H1 (cell line): ENCODE data around the gene CAMK1G. TPM values are rescaled to one million over a fixed set of nuclear protein-coding genes. Genes with fewer than 3 reads are reported as not detected.

Experiments used
- CTCF ChIA-PET: fragments of 300-600 bp; sonication (Branson Sonifier 250); formaldehyde crosslinking; loops from one replicate; lab custom pipeline; 2021; ENCODE audit not compliant: partially characterized antibody; lab: Charles Lee
- POLR2A ChIA-PET: fragments of 300-600 bp; sonication (Branson Sonifier 250); formaldehyde crosslinking; loops from one replicate; lab custom pipeline; 2021; ENCODE audit warnings: inconsistent platforms; ENCODE audit not compliant: partially characterized antibody; lab: Charles Lee
- DNase-seq, 2 experiments: peaks; one replicate each; pipeline versions ENCODE4 v3.0.0 to v3.0.0-alpha.2; 2010 to 2022; ENCODE audit warnings: low spot score in 2 of 2, low read depth in 1 of 2, mixed read lengths in 1 of 2
- FAIRE-seq: peaks from 2 replicates; lab custom pipeline; 2011; peaks lifted over from hg19 to GRCh38; lab: Jason Lieb, UNC
- H2AFZ ChIP-seq: 2 replicates; pipeline ENCODE4 v1.8.1; 2012; ENCODE audit warnings: low read length, inconsistent platforms
- H2AK5ac ChIP-seq: 2 replicates; pipeline ENCODE4 v1.6.1; 2013; ENCODE audit warnings: low read depth, low read length
- H2BK120ac ChIP-seq: replicated peaks from 2 replicates; pipeline ENCODE3; 2013; ENCODE audit warnings: low read depth, low read length, inconsistent platforms
- H2BK12ac ChIP-seq: 2 replicates; pipeline ENCODE4 v1.6.1; 2013; ENCODE audit warnings: low read depth, low read length
- H2BK15ac ChIP-seq: 2 replicates; pipeline ENCODE4 v1.6.1; 2013; ENCODE audit warnings: low read length
- H2BK20ac ChIP-seq: 2 replicates; pipeline ENCODE4 v1.6.1; 2013; ENCODE audit warnings: low read length
- H2BK5ac ChIP-seq: 2 replicates; pipeline ENCODE4 v1.6.1; 2013; ENCODE audit warnings: low read depth, low read length
- H3K14ac ChIP-seq: 2 replicates; pipeline ENCODE4 v1.6.1; 2013; ENCODE audit warnings: inconsistent platforms; ENCODE audit not compliant: insufficient read length
- H3K18ac ChIP-seq: 2 replicates; pipeline ENCODE4 v1.6.1; 2013; ENCODE audit warnings: low read length; ENCODE audit errors: extremely low read depth
- H3K23ac ChIP-seq: 2 replicates; pipeline ENCODE4 v1.6.1; 2013; ENCODE audit warnings: inconsistent platforms; ENCODE audit not compliant: insufficient read length
- H3K23me2 ChIP-seq: 2 replicates; pipeline ENCODE4 v1.6.1; 2013; ENCODE audit warnings: low read depth, low read length
- H3K27ac ChIP-seq: 2 replicates; pipeline ENCODE4 v1.6.1; 2011; ENCODE audit warnings: low read depth, low read length, inconsistent platforms
- H3K27me3 ChIP-seq, 4 experiments: replicated peaks in 1 of 4; 1 replicate in 1 of 4; 2 replicates in 3 of 4; pipeline versions ENCODE4 v1.6.1 to v1.8.1; 2011 to 2013; ENCODE audit warnings: low read length in 3 of 4, mild to moderate bottlenecking in 3 of 4, inconsistent platforms in 2 of 4, mixed read lengths in 2 of 4, moderate library complexity in 1 of 4; ENCODE audit not compliant: control insufficient read depth in 3 of 4, insufficient read depth in 3 of 4; ENCODE audit errors: extremely low read depth in 1 of 4
- H3K36me3 ChIP-seq, 4 experiments: 2 replicates each; pipeline versions ENCODE4 v1.6.1 to v1.8.1; 2011 to 2013; ENCODE audit warnings: mild to moderate bottlenecking in 4 of 4, low read length in 3 of 4, moderate library complexity in 2 of 4, control low read depth in 1 of 4, inconsistent platforms in 1 of 4; ENCODE audit not compliant: insufficient read depth in 4 of 4, control insufficient read depth in 2 of 4
- H3K4ac ChIP-seq: replicated peaks from 2 replicates; pipeline ENCODE3; 2013; ENCODE audit warnings: low read length, low read depth, mixed read lengths, inconsistent platforms; ENCODE audit not compliant: insufficient read length
- H3K4me1 ChIP-seq, 4 experiments: replicated peaks in 1 of 4; 1 replicate in 1 of 4; 2 replicates in 3 of 4; pipeline versions ENCODE4 v1.6.1 to v1.8.1; 2011 to 2013; ENCODE audit warnings: low read length in 3 of 4, inconsistent platforms in 2 of 4, mixed read lengths in 1 of 4; ENCODE audit not compliant: insufficient read depth in 4 of 4, control insufficient read depth in 3 of 4
- H3K4me2 ChIP-seq, 2 experiments: 2 replicates each; pipeline versions ENCODE4 v1.6.1 to v1.8.1; 2011 to 2013; ENCODE audit warnings: low read depth in 2 of 2, low read length in 2 of 2, control low read depth in 1 of 2, inconsistent platforms in 1 of 2, mild to moderate bottlenecking in 1 of 2; ENCODE audit not compliant: insufficient read depth in 1 of 2
- H3K4me3 ChIP-seq, 4 experiments: fragments of 200-600, 300-600 bp in 1 of 4; sonication (generic), shearing (Covaris generic), sonication (Bioruptor Twin) in 1 of 4; 2 replicates each; pipeline versions ENCODE4 v1.5.1 to v1.8.1; 2011 to 2016; ENCODE audit warnings: low read length in 4 of 4, low read depth in 3 of 4, control low read depth in 2 of 4, inconsistent platforms in 2 of 4, mild to moderate bottlenecking in 2 of 4, mixed read lengths in 1 of 4, moderate library complexity in 1 of 4; ENCODE audit not compliant: insufficient read depth in 2 of 4; ENCODE audit errors: extremely low read depth in 1 of 4
- H3K56ac ChIP-seq: replicated peaks from 2 replicates; pipeline ENCODE3; 2013; ENCODE audit warnings: low read depth, mild to moderate bottlenecking, mixed read lengths, low read length, inconsistent platforms; ENCODE audit not compliant: insufficient read length
- H3K79me1 ChIP-seq: 2 replicates; pipeline ENCODE4 v1.6.1; 2013; ENCODE audit warnings: low read depth, low read length, control low read depth
- H3K79me2 ChIP-seq, 2 experiments: 2 replicates each; pipeline versions ENCODE4 v1.6.1 to v1.8.1; 2012 to 2013; ENCODE audit warnings: low read length in 2 of 2, mild to moderate bottlenecking in 2 of 2, inconsistent platforms in 1 of 2; ENCODE audit not compliant: insufficient read depth in 2 of 2, control insufficient read depth in 1 of 2
- H3K9ac ChIP-seq, 4 experiments: replicated peaks in 1 of 4; 1 replicate in 1 of 4; 2 replicates in 3 of 4; pipeline versions ENCODE4 v1.6.1 to v1.8.1; 2011 to 2013; ENCODE audit warnings: low read depth in 3 of 4, low read length in 3 of 4, control low read depth in 2 of 4, mild to moderate bottlenecking in 2 of 4, moderate library complexity in 2 of 4, inconsistent platforms in 1 of 4; ENCODE audit errors: extremely low read depth in 1 of 4
- H3K9me3 ChIP-seq, 2 experiments: 2 replicates each; pipeline versions ENCODE4 v1.6.1 to v1.8.1; 2012 to 2013; ENCODE audit warnings: mild to moderate bottlenecking in 2 of 2, moderate library complexity in 2 of 2, control low read depth in 1 of 2, inconsistent platforms in 1 of 2, low read depth in 1 of 2, low read length in 1 of 2, mixed read lengths in 1 of 2; ENCODE audit not compliant: insufficient read depth in 2 of 2
- H4K20me1 ChIP-seq, 2 experiments: replicated peaks in 1 of 2; 2 replicates each; pipeline versions ENCODE3 to v1.8.1; 2011 to 2013; ENCODE audit warnings: inconsistent platforms in 2 of 2, low read length in 2 of 2, mild to moderate bottlenecking in 1 of 2; ENCODE audit not compliant: insufficient read depth in 2 of 2, control insufficient read depth in 1 of 2
- H4K5ac ChIP-seq: 2 replicates; pipeline ENCODE4 v1.6.1; 2013; ENCODE audit warnings: low read length, low read depth, mixed read lengths, inconsistent platforms; ENCODE audit not compliant: insufficient read length
- H4K8ac ChIP-seq: 2 replicates; pipeline ENCODE4 v1.8.0; 2013; ENCODE audit warnings: mild to moderate bottlenecking, moderate library complexity, low read length, inconsistent platforms; ENCODE audit not compliant: insufficient read depth; ENCODE audit errors: extremely low read depth
- H4K91ac ChIP-seq: replicated peaks from 2 replicates; pipeline ENCODE3; 2013; ENCODE audit warnings: low read length, mixed read lengths, inconsistent platforms; ENCODE audit not compliant: insufficient read length
- ASH2L ChIP-seq: fragments of 200-600, 300-600 bp; sonication (generic); IDR thresholded peaks from one replicate; pipeline ENCODE4 v1.7.1; 2017; ENCODE audit warnings: low read length
- CBX5 ChIP-seq: fragments of 300-800, 300-1000 bp; sonication (generic); IDR thresholded peaks from 2 replicates; pipeline ENCODE4 v1.7.1; 2016; ENCODE audit warnings: antibody characterized with exemption, low read length, low read depth
- CEBPB ChIP-seq: IDR thresholded peaks from 2 replicates; pipeline ENCODE4 v1.6.1; 2012; ENCODE audit warnings: low read depth, low read length
- GABPA ChIP-seq: IDR thresholded peaks from 2 replicates; pipeline ENCODE4 v1.6.1; 2011; ENCODE audit warnings: mild to moderate bottlenecking, low read length, moderate library complexity, borderline replicate concordance; ENCODE audit not compliant: insufficient read depth
- HDAC2 ChIP-seq, 2 experiments: fragments of 300-600 bp in 1 of 2; sonication (generic) in 1 of 2; IDR thresholded peaks; 2 replicates each; pipeline ENCODE4 v1.6.1; 2011 to 2012; ENCODE audit warnings: low read depth in 2 of 2, low read length in 2 of 2, mild to moderate bottlenecking in 2 of 2, moderate library complexity in 2 of 2, borderline replicate concordance in 1 of 2, inconsistent platforms in 1 of 2
- POU5F1 ChIP-seq: IDR thresholded peaks from 2 replicates; pipeline ENCODE4 v1.6.1; 2011; ENCODE audit warnings: low read depth, mild to moderate bottlenecking, low read length, moderate library complexity
- SIRT6 ChIP-seq: IDR thresholded peaks from one replicate; pipeline ENCODE4 v1.7.1; 2012; ENCODE audit warnings: low read length, inconsistent platforms
- SP2 ChIP-seq: IDR thresholded peaks from 2 replicates; pipeline ENCODE4 v1.6.1; 2012; ENCODE audit warnings: mild to moderate bottlenecking, low read length, inconsistent platforms
- WGBS, 2 experiments: shearing (Covaris generic) in 1 of 2; methylation state at CpG; one replicate each; pipeline versions ENCODE4 v1.1.6 to v1.1.7; 2013 to 2015; ENCODE audit warnings: low lambda C conversion rate in 2 of 2, mixed read lengths in 2 of 2, inconsistent platforms in 1 of 2, low coverage in 1 of 2, missing lambda C conversion rate in 1 of 2; ENCODE audit not compliant: insufficient replicate concordance in 2 of 2, insufficient coverage in 1 of 2, insufficient read length in 1 of 2; ENCODE audit errors: extremely low coverage in 1 of 2, missing lambda C conversion rate in 1 of 2; 5-methylcytosine and 5-hydroxymethylcytosine counted together
- polyA plus RNA-seq, 7 experiments: library from polyadenylated mRNA; depleted of rRNA in 3 of 7; stranded (reverse) in 5 of 7; unstranded in 2 of 7; fragments of >200 nt in 5 of 7; fragments of 200-250 nt in 2 of 7; gene quantifications; 1 replicate in 5 of 7; 2 replicates in 1 of 7; 4 replicates in 1 of 7; pipeline versions ENCODE4 v1.2.1 to v1.2.3, GENCODE V29; 2011 to 2013; ENCODE audit warnings: missing spikeins in 2 of 7, mixed read lengths in 2 of 7
- total RNA-seq: library from RNA; stranded (reverse); fragmentation: NEBNext Ultra II Directional; extraction: Animal tissue kit (Norgen Biotek cat#: 25700); gene quantifications from 2 replicates; pipeline ENCODE4 v1.2.1, GENCODE V29; 2021
- TF ChIP-seq, protein P1 (sequence below): IDR thresholded peaks from 2 replicates; pipeline ENCODE4 v1.6.1; 2012; ENCODE audit warnings: low read length, inconsistent platforms

The CAMK1G gene
- total and polyA plus RNA-seq, 2 of the 8 experiments (the other 6 are each of a cell fraction or from before 2014, with no cell fraction given): 1.00 to 1.0 TPM

GRCh38 chr1:209589440-209589839 is 5.9 kb downstream of the CAMK1G start:
- Histone ChIP-seq H3K27ac (no peak overlapping the region), H2BK120ac (no peak overlapping the region), H3K9ac (no peak overlapping the region), H3K18ac (no peak overlapping the region), H3K56ac (no peak overlapping the region), H2AK5ac (no peak overlapping the region), H3K4me1 (peaks cover 0 to 11% (median 7%) of the 10 kb centered on the region in 4 experiments; a peak in 4 of 7 replicates), H3K23me2 (no peaks in the 10 kb centered on the region; the same call in 1 of the 2 replicates), H4K20me1 (no peaks in the 10 kb centered on the region), H3K23ac (no peak overlapping the region), H4K5ac (no peak overlapping the region), H3K4me2 (no peak overlapping the region), H2BK12ac (no peak overlapping the region), H4K91ac (no peak overlapping the region), H3K36me3 (no peaks in the 10 kb centered on the region), H3K79me1 (no peaks in the 10 kb centered on the region), H3K14ac (no peak overlapping the region), H2BK20ac (no peak overlapping the region), H3K79me2 (no peaks in the 10 kb centered on the region), H3K4ac (no peak overlapping the region), H3K4me3 (no peak overlapping the region), H2AFZ (no peak overlapping the region), H3K9me3 (no peaks in the 10 kb centered on the region), H2BK5ac (no peak overlapping the region), H3K27me3 (peaks cover 0 to 24% (median 17%) of the 10 kb centered on the region in 4 experiments; a peak in 6 of 7 replicates), H4K8ac (no peak overlapping the region), H2BK15ac (no peak overlapping the region)
- POLR2A ChIA-PET: no interaction called here
- no peak for FAIRE-seq
- no peak for DNase-seq
- TF ChIP-seq ASH2L (no peak), GABPA (no peak), HDAC2 (IDR thresholded peaks at IDR 0.05; ENCODE audit: borderline replicate concordance in 1 of 2, low read depth in 2 of 2, low read length in 2 of 2) (no peak), SIRT6 (no peak), SP2 (no peak), CEBPB (no peak), CBX5 (no peak), POU5F1 (no peak)
- TF ChIP-seq, protein P1, sequence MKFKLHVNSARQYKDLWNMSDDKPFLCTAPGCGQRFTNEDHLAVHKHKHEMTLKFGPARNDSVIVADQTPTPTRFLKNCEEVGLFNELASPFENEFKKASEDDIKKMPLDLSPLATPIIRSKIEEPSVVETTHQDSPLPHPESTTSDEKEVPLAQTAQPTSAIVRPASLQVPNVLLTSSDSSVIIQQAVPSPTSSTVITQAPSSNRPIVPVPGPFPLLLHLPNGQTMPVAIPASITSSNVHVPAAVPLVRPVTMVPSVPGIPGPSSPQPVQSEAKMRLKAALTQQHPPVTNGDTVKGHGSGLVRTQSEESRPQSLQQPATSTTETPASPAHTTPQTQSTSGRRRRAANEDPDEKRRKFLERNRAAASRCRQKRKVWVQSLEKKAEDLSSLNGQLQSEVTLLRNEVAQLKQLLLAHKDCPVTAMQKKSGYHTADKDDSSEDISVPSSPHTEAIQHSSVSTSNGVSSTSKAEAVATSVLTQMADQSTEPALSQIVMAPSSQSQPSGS: no peak
- CTCF ChIA-PET: interaction anchor here (0.7 to 27.8 kb wide), 21 partner anchors 10 to 387 kb away, joined by 3 to 636 read pairs (median 6); partner anchors contain the start of gene G0S2
- WGBS, 2 experiments: 93% methylated on average over 2 of the region's 2 CpGs; no CpG with 5 or more reads in 1 of the 2 experiments
